NB4 (cell line): ENCODE data around the gene APEX2.
A peak's percentile ranks its signal among the peaks of the same experiment; 100 is the strongest.

Experiments
- DNase-seq: peaks from one replicate; pipeline ENCODE4 v3.0.0; 2010; ENCODE audit warnings: low read depth
- H3K4me3 ChIP-seq: one replicate; pipeline ENCODE4 v1.5.1; 2011; ENCODE audit warnings: mild to moderate bottlenecking, low read depth, low read length, moderate library complexity
- MYC ChIP-seq: IDR thresholded peaks from 2 replicates; pipeline ENCODE4 v1.6.1; 2011; ENCODE audit warnings: low read depth, low read length
- POLR2A ChIP-seq: IDR thresholded peaks from 2 replicates; pipeline ENCODE4 v1.6.1; 2011; ENCODE audit warnings: mild to moderate bottlenecking; ENCODE audit not compliant: insufficient read length; ENCODE audit errors: extremely low read depth
- TF ChIP-seq, protein P1 (sequence below): IDR thresholded peaks from one replicate; pipeline ENCODE4 v1.5.1; 2012; ENCODE audit warnings: low read depth, low read length
- TF ChIP-seq, protein P2 (sequence below): IDR thresholded peaks from 2 replicates; pipeline ENCODE4 v1.6.1; 2011; ENCODE audit warnings: low read depth, low read length

APEX2 gene

GRCh38 chrX:55006827-55007621 lies 6.9 kb downstream of the APEX2 start:
- TF ChIP-seq MYC (no peak), POLR2A (no peak)
- TF ChIP-seq, protein P1, sequence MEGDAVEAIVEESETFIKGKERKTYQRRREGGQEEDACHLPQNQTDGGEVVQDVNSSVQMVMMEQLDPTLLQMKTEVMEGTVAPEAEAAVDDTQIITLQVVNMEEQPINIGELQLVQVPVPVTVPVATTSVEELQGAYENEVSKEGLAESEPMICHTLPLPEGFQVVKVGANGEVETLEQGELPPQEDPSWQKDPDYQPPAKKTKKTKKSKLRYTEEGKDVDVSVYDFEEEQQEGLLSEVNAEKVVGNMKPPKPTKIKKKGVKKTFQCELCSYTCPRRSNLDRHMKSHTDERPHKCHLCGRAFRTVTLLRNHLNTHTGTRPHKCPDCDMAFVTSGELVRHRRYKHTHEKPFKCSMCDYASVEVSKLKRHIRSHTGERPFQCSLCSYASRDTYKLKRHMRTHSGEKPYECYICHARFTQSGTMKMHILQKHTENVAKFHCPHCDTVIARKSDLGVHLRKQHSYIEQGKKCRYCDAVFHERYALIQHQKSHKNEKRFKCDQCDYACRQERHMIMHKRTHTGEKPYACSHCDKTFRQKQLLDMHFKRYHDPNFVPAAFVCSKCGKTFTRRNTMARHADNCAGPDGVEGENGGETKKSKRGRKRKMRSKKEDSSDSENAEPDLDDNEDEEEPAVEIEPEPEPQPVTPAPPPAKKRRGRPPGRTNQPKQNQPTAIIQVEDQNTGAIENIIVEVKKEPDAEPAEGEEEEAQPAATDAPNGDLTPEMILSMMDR: no peak
- TF ChIP-seq, protein P2, sequence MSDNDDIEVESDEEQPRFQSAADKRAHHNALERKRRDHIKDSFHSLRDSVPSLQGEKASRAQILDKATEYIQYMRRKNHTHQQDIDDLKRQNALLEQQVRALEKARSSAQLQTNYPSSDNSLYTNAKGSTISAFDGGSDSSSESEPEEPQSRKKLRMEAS: no peak
- DNase-seq: no peak

DNA sequence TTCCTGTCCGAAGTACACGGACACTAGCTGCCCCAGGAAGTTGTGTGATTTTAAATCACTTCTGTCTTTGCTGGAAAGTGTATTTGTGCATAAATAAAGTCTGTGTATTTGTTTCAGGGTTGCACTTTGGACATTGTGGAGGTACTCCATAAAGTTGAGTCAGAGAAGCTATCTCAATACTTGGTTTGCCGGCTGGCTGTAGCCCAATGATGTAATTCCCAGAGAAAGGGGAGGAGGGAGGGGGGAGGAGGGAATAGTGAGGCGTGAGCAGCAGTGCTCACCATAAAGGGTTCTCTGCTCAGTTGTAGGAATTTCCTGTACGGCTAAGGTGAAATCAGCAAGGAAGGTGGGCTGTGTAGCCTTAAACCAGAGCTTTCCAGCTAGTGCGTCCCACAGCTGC lies 7.5 kb downstream of the APEX2 start:
- H3K4me3 ChIP-seq: no peak overlapping the region
- no peak for TF ChIP-seq MYC
- TF ChIP-seq, protein P1: no peak
- no peak for TF ChIP-seq POLR2A
- TF ChIP-seq, protein P2: no peak
- DNase-seq: no peak

More at GRCh38 chrX:55006827-55007621, 6.9 kb downstream of the APEX2 start:
- H3K4me3 ChIP-seq: no peak overlapping the region

GRCh38 chrX:55008571-55009358 lies 8.6 kb downstream of the APEX2 start:
- H3K4me3 ChIP-seq: no peak overlapping the region
- peak; percentile 64 for DNase-seq
- no peak for TF ChIP-seq MYC
- TF ChIP-seq, protein P1: no peak
- no peak for TF ChIP-seq POLR2A
- TF ChIP-seq, protein P2: no peak

GRCh38 chrX:55011294-55011693 lies 11.1 kb downstream of the APEX2 start:
- TF ChIP-seq MYC: no peak
- no peak for TF ChIP-seq POLR2A
- TF ChIP-seq, protein P1: no peak
- TF ChIP-seq, protein P2: no peak
- DNase-seq: no peak
- no peak overlapping the region for H3K4me3 ChIP-seq

DNA sequence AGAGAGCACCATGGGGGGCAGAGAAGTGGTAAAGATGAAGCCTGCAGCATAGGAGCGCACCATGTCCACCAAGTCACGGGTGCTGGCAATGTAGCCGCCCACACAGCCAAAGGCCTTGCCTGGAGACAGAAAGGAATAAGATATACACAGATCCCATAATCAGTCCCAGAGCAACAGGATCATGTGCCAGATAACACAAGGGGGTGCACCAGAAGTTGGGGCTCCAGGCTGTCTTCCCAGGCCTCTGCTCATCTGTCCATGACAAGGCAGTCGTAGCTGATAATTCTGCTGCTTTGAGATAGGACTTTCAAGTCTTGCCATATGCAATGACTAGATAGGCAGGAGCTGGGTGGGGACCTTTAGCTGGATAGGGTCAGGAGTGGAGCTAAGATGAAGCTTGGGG lies 14.7 kb downstream of the APEX2 start:
- no peak for DNase-seq
- TF ChIP-seq, protein P2: no peak
- TF ChIP-seq, protein P1: no peak
- TF ChIP-seq MYC (no peak), POLR2A (no peak)
- no peak overlapping the region for H3K4me3 ChIP-seq
